ENCODE results near the gene CPLX1. TPM values are rescaled to one million over a fixed set of nuclear protein-coding genes. Genes with fewer than 3 reads are reported as not detected.

Gene CPLX1
- polyA plus RNA-seq, 1 donor (not counting 4 experiments of a cell fraction or from before 2014, with no cell fraction given): 0.04 TPM

DNA sequence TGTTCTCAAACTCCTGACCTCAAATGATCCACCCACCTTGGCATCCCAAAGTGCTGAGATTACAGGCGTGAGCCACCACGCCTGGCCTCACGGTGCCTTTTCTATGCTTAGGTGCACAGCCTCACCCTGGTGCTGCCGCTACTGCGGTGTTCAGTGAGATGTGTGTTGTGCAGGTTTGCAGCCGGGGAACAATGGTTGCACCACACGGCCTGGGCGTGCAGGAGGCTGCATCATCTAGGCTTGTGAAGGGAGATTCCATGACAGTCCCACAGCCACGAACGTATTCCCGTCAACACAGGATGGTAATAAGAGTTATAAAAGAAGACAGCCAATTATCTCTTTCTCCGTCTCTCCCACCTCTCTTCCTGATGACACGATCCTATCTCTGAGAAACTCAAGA, 22.0 kb downstream of the CPLX1 start:
- no peak for FAIRE-seq
- Histone ChIP-seq H3K9ac (ENCODE audit: control insufficient read depth, extremely low read depth, insufficient read depth, low read length) (no peak overlapping the region), H3K4me1 (ENCODE audit: control insufficient read depth, extremely low read depth, insufficient read depth, low read length) (peaks cover 5% of the 10 kb centered on the region), H3K4me3 (ENCODE audit: control insufficient read depth in 2 of 3, extremely low read depth in 1 of 3, insufficient read depth in 2 of 3, low read depth in 1 of 3, low read length in 3 of 3) (no peak overlapping the region), H3K9me1 (ENCODE audit: control insufficient read depth, extremely low read depth, insufficient read depth, low read length) (no peaks in the 10 kb centered on the region), H3K4me2 (ENCODE audit: control insufficient read depth, extremely low read depth, insufficient read depth, low read depth, low read length) (no peak overlapping the region), H2AFZ (ENCODE audit: control insufficient read depth, low read length) (no peak overlapping the region), H3K36me3 (ENCODE audit: control insufficient read depth in 2 of 2, extremely low read depth in 1 of 2, insufficient read depth in 2 of 2, low read length in 2 of 2) (no peaks in the 10 kb centered on the region), H3K9me3 (ENCODE audit: control insufficient read depth, low read depth, low read length) (no peaks in the 10 kb centered on the region), H3K27me3 (ENCODE audit: control insufficient read depth, extremely low read depth, insufficient read depth, low read length) (peaks cover 8% of the 10 kb centered on the region), H3K79me2 (ENCODE audit: control insufficient read depth, insufficient read depth, low read length) (no peaks in the 10 kb centered on the region), H3K27ac (ENCODE audit: control insufficient read depth, insufficient read depth, low read length) (no peak overlapping the region), H4K20me1 (ENCODE audit: control insufficient read depth, extremely low read depth, insufficient read depth, low read length) (no peaks in the 10 kb centered on the region)
- no peak for DNase-seq (ENCODE audit: low read depth, low spot score)
- TF ChIP-seq, protein P1, sequence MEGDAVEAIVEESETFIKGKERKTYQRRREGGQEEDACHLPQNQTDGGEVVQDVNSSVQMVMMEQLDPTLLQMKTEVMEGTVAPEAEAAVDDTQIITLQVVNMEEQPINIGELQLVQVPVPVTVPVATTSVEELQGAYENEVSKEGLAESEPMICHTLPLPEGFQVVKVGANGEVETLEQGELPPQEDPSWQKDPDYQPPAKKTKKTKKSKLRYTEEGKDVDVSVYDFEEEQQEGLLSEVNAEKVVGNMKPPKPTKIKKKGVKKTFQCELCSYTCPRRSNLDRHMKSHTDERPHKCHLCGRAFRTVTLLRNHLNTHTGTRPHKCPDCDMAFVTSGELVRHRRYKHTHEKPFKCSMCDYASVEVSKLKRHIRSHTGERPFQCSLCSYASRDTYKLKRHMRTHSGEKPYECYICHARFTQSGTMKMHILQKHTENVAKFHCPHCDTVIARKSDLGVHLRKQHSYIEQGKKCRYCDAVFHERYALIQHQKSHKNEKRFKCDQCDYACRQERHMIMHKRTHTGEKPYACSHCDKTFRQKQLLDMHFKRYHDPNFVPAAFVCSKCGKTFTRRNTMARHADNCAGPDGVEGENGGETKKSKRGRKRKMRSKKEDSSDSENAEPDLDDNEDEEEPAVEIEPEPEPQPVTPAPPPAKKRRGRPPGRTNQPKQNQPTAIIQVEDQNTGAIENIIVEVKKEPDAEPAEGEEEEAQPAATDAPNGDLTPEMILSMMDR (optimal IDR thresholded peaks at IDR 0.05 in 1 of 3, IDR thresholded peaks at IDR 0.05 in 1 of 3, conservative IDR thresholded peaks at IDR 0.05 in 1 of 3; ENCODE audit: extremely low read depth in 1 of 3, insufficient read depth in 2 of 3, low read length in 3 of 3): no peak
- TF ChIP-seq EZH2 (IDR thresholded peaks at IDR 0.05; ENCODE audit: low read length): no peak
- dilution Hi-C loops (cut with MboI; ENCODE audit: extremely low pct_ligation_motif_present, low sequenced_read_pairs): no loop called here

DNA sequence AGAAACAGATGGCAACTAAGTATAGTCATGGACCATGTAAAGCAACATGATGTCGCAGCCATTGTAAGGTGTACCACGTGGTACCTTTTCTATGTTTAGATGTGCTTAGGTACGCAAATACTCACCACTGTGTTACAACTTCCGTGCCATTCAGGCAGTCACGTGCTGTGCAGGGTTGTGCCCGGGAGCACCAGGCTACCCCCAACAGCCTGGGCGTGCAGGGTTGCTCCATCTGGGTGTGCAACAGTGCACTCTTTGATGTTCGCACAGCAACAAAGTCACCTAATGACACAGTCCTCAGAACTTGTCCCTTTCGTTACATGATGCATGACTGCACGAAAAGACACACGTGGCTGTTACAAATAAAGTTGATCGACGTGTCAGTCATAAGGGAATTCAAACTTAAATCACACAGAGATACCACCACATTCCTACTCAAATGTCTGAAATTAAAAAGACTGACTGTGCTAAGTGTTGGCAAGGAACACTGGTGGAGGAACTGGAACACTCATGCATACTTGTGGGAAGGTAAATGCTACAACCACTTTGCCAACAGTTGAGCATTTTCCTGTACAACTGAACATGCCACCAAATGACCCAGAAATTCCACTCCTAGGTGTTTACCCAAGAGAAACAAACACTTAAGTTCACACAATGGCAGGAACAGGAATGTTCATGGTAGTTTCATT, 24.3 kb downstream of the CPLX1 start:
- Histone ChIP-seq H4K20me1 (ENCODE audit: control insufficient read depth, extremely low read depth, insufficient read depth, low read length) (no peaks in the 10 kb centered on the region), H3K9me3 (ENCODE audit: control insufficient read depth, low read depth, low read length) (no peaks in the 10 kb centered on the region), H3K4me1 (ENCODE audit: control insufficient read depth, extremely low read depth, insufficient read depth, low read length) (peaks cover 6% of the 10 kb centered on the region), H3K9ac (ENCODE audit: control insufficient read depth, extremely low read depth, insufficient read depth, low read length) (no peak overlapping the region), H2AFZ (ENCODE audit: control insufficient read depth, low read length) (no peak overlapping the region), H3K36me3 (ENCODE audit: control insufficient read depth in 2 of 2, extremely low read depth in 1 of 2, insufficient read depth in 2 of 2, low read length in 2 of 2) (no peaks in the 10 kb centered on the region), H3K9me1 (ENCODE audit: control insufficient read depth, extremely low read depth, insufficient read depth, low read length) (no peaks in the 10 kb centered on the region), H3K27me3 (ENCODE audit: control insufficient read depth, extremely low read depth, insufficient read depth, low read length) (peaks cover 8% of the 10 kb centered on the region), H3K27ac (ENCODE audit: control insufficient read depth, insufficient read depth, low read length) (no peak overlapping the region), H3K4me3 (ENCODE audit: control insufficient read depth in 2 of 3, extremely low read depth in 1 of 3, insufficient read depth in 2 of 3, low read depth in 1 of 3, low read length in 3 of 3) (no peak overlapping the region), H3K79me2 (ENCODE audit: control insufficient read depth, insufficient read depth, low read length) (no peaks in the 10 kb centered on the region), H3K4me2 (ENCODE audit: control insufficient read depth, extremely low read depth, insufficient read depth, low read depth, low read length) (no peak overlapping the region)
- no peak for DNase-seq (ENCODE audit: low read depth, low spot score)
- no peak for FAIRE-seq
- dilution Hi-C loops (cut with MboI; ENCODE audit: extremely low pct_ligation_motif_present, low sequenced_read_pairs): no loop called here
- TF ChIP-seq, protein P1 (optimal IDR thresholded peaks at IDR 0.05 in 1 of 3, IDR thresholded peaks at IDR 0.05 in 1 of 3, conservative IDR thresholded peaks at IDR 0.05 in 1 of 3; ENCODE audit: extremely low read depth in 1 of 3, insufficient read depth in 2 of 3, low read length in 3 of 3): no peak
- TF ChIP-seq EZH2 (IDR thresholded peaks at IDR 0.05; ENCODE audit: low read length): no peak

All from keratinocyte (primary cell).